Neural crest cell (in vitro differentiated cells): ENCODE results near the gene FEM1B. TPM values are rescaled to one million over a fixed set of nuclear protein-coding genes. Genes with fewer than 3 reads are reported as not detected.

ENCODE experiments used
- DNase-seq: peaks from one replicate; pipeline ENCODE4 v3.0.0; 2021; ENCODE audit warnings: low read depth, mixed read lengths, low spot score
- H3K27ac Mint-ChIP-seq: one replicate; pipeline ENCODE4 v1.8.0; 2021; ENCODE audit warnings: mild to moderate bottlenecking, mixed read lengths; ENCODE audit not compliant: unreplicated experiment
- H3K27me3 Mint-ChIP-seq: 2 replicates; pipeline ENCODE4 v1.8.0; 2021; ENCODE audit warnings: low read depth, mild to moderate bottlenecking, mixed read lengths
- H3K36me3 Mint-ChIP-seq: 2 replicates; pipeline ENCODE4 v1.8.0; 2021; ENCODE audit warnings: low read depth, mild to moderate bottlenecking, mixed read lengths
- H3K4me1 Mint-ChIP-seq: 2 replicates; pipeline ENCODE4 v1.8.0; 2021; ENCODE audit warnings: mixed read lengths
- H3K4me3 Mint-ChIP-seq: one replicate; pipeline ENCODE4 v1.8.0; 2021; ENCODE audit warnings: mild to moderate bottlenecking, mixed read lengths
- H3K9me3 Mint-ChIP-seq: 2 replicates; pipeline ENCODE4 v1.8.0; 2021; ENCODE audit warnings: mixed read lengths
- CTCF ChIP-seq: fragments of 200-600 bp; sonication (generic); conservative IDR thresholded peaks from 2 replicates; pipeline ENCODE4 v1.5.0; 2021; ENCODE audit warnings: antibody characterized with exemption, mild to moderate bottlenecking
- total RNA-seq: library from RNA; stranded (reverse); gene quantifications from 2 replicates; pipeline ENCODE4 v1.2.1, GENCODE V29; 2021

FEM1B gene
- total RNA-seq, 1 donor from 2014 or later: 61.4 TPM

- Mint-ChIP-seq H3K4me3 (no peak overlapping the region), H3K4me1 (peaks cover 19% of the 10 kb centered on the region), H3K36me3 (peaks cover under 1% of the 10 kb centered on the region), H3K9me3 (no peaks in the 10 kb centered on the region), H3K27me3 (no peaks in the 10 kb centered on the region), H3K27ac (no peak overlapping the region)
- TF ChIP-seq CTCF: no peak
- DNase-seq: no peak
These were observed 27.9 kb downstream of the FEM1B start for GRCh38 chr15:68305420-68305871.

DNA sequence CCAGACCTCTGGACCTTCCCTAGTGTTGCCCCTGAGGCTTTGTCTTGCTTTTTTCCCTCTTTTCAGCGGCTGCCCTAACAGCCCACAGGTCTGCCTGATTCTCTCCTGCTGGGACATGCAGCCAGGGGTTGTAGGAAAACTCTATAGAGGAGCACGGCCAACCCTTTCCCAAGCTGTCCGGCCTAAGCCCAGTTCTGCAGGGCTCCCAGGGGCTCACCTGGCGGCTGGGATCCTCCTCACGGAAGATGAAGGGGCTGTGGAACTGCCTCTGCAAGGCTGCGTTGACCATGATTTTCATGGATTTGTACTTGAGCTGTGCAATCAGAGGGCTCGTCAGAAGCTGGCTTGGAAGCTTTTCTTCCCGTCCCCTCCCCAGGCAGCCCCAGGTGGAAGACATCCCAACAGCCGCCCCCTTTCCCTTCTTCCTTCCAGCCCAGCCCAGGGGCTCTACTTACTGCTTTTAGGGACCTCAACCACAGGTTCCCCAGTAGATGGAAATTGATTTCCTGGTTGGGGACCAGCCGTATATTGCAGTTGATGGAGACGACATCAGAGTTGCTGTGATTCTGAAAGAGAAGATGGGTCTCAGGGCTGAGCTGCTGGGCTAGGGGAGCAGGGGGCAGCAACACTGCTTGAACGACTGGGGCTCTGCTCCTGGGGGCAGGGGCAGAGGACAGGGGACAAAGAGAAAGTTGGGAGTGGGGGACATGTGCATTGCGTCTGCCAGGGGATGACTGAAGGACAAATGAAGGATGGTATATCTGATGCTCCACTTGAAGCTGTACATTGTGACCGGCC, 29.8 kb downstream of the FEM1B start:
- H3K4me3 Mint-ChIP-seq: no peak overlapping the region
- H3K4me1 Mint-ChIP-seq: peaks cover 19% of the 10 kb centered on the region
- no peaks in the 10 kb centered on the region for H3K9me3 Mint-ChIP-seq
- H3K27me3 Mint-ChIP-seq: no peaks in the 10 kb centered on the region
- no peak for DNase-seq
- H3K27ac Mint-ChIP-seq: no peak overlapping the region
- H3K36me3 Mint-ChIP-seq: no peaks in the 10 kb centered on the region
- TF ChIP-seq CTCF: no peak

DNA sequence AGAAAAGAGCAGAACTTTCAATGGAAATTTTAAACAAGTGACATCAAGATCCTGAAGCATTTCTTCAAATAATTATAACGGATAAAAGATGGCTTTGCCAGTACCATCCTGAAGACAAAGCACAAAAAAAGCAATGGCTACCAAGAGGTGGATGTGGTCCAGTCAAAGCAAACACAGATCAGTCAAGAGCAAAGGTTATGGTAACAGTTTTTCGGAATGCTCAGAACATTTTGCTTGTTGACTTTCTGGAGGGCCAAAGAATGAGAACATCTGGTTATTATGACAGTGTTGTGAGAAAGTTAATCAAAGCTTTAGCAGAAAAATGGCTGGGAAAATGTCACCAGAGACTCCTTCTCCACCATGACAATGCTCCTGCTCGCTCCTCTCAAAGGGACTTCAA, 31.5 kb downstream of the FEM1B start:
- no peaks in the 10 kb centered on the region for H3K9me3 Mint-ChIP-seq
- H3K27me3 Mint-ChIP-seq: no peaks in the 10 kb centered on the region
- peaks cover 24% of the 10 kb centered on the region for H3K4me1 Mint-ChIP-seq
- H3K36me3 Mint-ChIP-seq: no peaks in the 10 kb centered on the region
- H3K27ac Mint-ChIP-seq: no peak overlapping the region
- TF ChIP-seq CTCF: no peak
- DNase-seq: no peak
- no peak overlapping the region for H3K4me3 Mint-ChIP-seq

- no peaks in the 10 kb centered on the region for H3K36me3 Mint-ChIP-seq
- peaks cover 28% of the 10 kb centered on the region for H3K4me1 Mint-ChIP-seq
- no peaks in the 10 kb centered on the region for H3K9me3 Mint-ChIP-seq
- no peaks in the 10 kb centered on the region for H3K27me3 Mint-ChIP-seq
- no peak overlapping the region for H3K27ac Mint-ChIP-seq
- no peak overlapping the region for H3K4me3 Mint-ChIP-seq
- no peak for TF ChIP-seq CTCF
- DNase-seq: no peak
These were observed 32.7 kb downstream of the FEM1B start for GRCh38 chr15:68310178-68310803.

GRCh38 chr15:68310804-68311463, 33.4 kb downstream of the FEM1B start:
- no peaks in the 10 kb centered on the region for H3K27me3 Mint-ChIP-seq
- TF ChIP-seq CTCF: no peak
- H3K9me3 Mint-ChIP-seq: no peaks in the 10 kb centered on the region
- no peak overlapping the region for H3K4me3 Mint-ChIP-seq
- DNase-seq: no peak
- no peak overlapping the region for H3K27ac Mint-ChIP-seq
- no peaks in the 10 kb centered on the region for H3K36me3 Mint-ChIP-seq
- peaks cover 29% of the 10 kb centered on the region for H3K4me1 Mint-ChIP-seq
